ENCODE measurements around the gene TRIP12.

Gene TRIP12

DNA sequence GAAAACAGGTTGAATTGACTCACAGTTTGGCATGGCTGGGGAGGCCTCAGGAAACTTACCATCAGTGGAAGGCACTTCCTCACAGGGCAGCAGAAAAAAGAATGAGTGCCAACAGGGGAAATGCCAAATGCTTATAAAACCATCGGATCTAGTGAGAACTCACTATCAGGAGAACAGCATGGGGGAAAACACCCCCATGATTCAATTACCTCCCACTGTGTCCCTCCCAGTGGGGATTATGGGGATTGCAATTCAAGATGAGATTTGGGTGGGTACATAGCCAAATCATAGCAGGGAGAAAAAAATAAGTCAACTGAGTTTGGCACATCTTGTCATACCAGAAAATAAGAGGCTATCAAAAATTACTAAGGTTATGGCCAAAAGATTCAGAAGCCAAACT, 96.3 kb downstream of the TRIP12 start:
- Histone ChIP-seq H3K27ac (ENCODE audit: extremely low read depth, low read depth, low read length) (no peak overlapping the region), H3K4me1 (ENCODE audit: control insufficient read depth, insufficient read depth, low read length) (no peaks in the 10 kb centered on the region), H3K4me3 (ENCODE audit: low read depth, low read length) (no peak overlapping the region), H3K36me3 (ENCODE audit: control insufficient read depth in 2 of 2, insufficient read depth in 1 of 2, low read length in 2 of 2) (peaks cover 38 to 50% of the 10 kb centered on the region in 2 experiments), H3K9me3 (ENCODE audit: control insufficient read depth, insufficient read depth, low read depth, low read length) (no peaks in the 10 kb centered on the region)
- POLR2A ChIA-PET = no interaction called here
- CTCF ChIA-PET = no interaction called here
- TF ChIP-seq ZNF785 (tag by site-specific recombination; IDR thresholded peaks at IDR 0.05) (no peak), KLF17 (tag by site-specific recombination; IDR thresholded peaks at IDR 0.05) (no peak), ZSCAN16 (tag by site-specific recombination; IDR thresholded peaks at IDR 0.05) (no peak), ZNF248 (tag by site-specific recombination; IDR thresholded peaks at IDR 0.05) (no peak), ZNF140 (tag by site-specific recombination; IDR thresholded peaks at IDR 0.05) (no peak), ZNF2 (tag by site-specific recombination; IDR thresholded peaks at IDR 0.05) (no peak), ZNF792 (tag by site-specific recombination; IDR thresholded peaks at IDR 0.05) (no peak), KLF10 (tag by site-specific recombination; IDR thresholded peaks at IDR 0.05) (no peak), ZNF335 (tag by site-specific recombination; conservative IDR thresholded peaks at IDR 0.05) (no peak), TRIM28 (IDR thresholded peaks at IDR 0.05; ENCODE audit: borderline replicate concordance, low read length) (no peak)
- TF ChIP-seq, protein P1, sequence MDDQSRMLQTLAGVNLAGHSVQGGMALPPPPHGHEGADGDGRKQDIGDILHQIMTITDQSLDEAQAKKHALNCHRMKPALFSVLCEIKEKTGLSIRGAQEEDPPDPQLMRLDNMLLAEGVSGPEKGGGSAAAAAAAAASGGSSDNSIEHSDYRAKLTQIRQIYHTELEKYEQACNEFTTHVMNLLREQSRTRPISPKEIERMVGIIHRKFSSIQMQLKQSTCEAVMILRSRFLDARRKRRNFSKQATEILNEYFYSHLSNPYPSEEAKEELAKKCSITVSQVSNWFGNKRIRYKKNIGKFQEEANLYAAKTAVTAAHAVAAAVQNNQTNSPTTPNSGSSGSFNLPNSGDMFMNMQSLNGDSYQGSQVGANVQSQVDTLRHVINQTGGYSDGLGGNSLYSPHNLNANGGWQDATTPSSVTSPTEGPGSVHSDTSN (CRISPR knock-in tag; IDR thresholded peaks at IDR 0.05) = no peak
- TF ChIP-seq, protein P2, sequence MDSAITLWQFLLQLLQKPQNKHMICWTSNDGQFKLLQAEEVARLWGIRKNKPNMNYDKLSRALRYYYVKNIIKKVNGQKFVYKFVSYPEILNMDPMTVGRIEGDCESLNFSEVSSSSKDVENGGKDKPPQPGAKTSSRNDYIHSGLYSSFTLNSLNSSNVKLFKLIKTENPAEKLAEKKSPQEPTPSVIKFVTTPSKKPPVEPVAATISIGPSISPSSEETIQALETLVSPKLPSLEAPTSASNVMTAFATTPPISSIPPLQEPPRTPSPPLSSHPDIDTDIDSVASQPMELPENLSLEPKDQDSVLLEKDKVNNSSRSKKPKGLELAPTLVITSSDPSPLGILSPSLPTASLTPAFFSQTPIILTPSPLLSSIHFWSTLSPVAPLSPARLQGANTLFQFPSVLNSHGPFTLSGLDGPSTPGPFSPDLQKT (IDR thresholded peaks at IDR 0.05; ENCODE audit: borderline replicate concordance, low read depth, low read length) = no peak

- H3K36me3 ChIP-seq (ENCODE audit: control insufficient read depth in 2 of 2, insufficient read depth in 1 of 2, low read length in 2 of 2) = peaks cover 32 to 34% of the 10 kb centered on the region in 2 experiments
- H3K27ac ChIP-seq (ENCODE audit: extremely low read depth, low read depth, low read length) = no peak overlapping the region
Measured at GRCh38 chr2:229821316-229821715, 100.5 kb downstream of the TRIP12 start.

DNA sequence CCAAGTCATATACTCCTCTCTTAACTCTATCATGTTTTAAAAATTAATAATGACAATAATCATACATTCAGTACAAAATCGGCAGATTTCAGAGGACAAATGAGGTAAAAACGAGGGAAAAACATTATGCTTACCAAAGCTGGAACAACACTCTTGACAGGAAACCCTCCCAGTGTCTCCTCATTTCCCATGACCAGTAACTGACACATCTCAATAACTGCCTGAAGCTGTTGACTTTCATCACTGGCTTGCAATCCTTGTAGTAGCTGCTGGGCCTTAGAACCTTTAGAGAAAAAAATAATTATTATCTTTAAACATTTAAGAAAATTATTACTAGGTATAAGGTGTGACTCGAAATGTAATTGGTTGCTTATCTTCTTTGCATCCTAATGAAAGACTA, 103.6 kb downstream of the TRIP12 start:
- ChIA-PET POLR2A (no interaction called here), CTCF (interaction anchor here (1.4 to 1.5 kb wide), 2 partner anchors 12 to 17 kb away, joined by 4 to 5 read pairs; no protein-coding TSS in a partner anchor)
- Histone ChIP-seq H3K27ac (ENCODE audit: extremely low read depth, low read depth, low read length) (no peak overlapping the region), H3K9me3 (ENCODE audit: control insufficient read depth, insufficient read depth, low read depth, low read length) (no peaks in the 10 kb centered on the region), H3K4me1 (ENCODE audit: control insufficient read depth, insufficient read depth, low read length) (no peaks in the 10 kb centered on the region), H3K4me3 (ENCODE audit: low read depth, low read length) (no peak overlapping the region), H3K36me3 (ENCODE audit: control insufficient read depth in 2 of 2, insufficient read depth in 1 of 2, low read length in 2 of 2) (peaks cover 14 to 30% of the 10 kb centered on the region in 2 experiments)
- TF ChIP-seq, protein P3, sequence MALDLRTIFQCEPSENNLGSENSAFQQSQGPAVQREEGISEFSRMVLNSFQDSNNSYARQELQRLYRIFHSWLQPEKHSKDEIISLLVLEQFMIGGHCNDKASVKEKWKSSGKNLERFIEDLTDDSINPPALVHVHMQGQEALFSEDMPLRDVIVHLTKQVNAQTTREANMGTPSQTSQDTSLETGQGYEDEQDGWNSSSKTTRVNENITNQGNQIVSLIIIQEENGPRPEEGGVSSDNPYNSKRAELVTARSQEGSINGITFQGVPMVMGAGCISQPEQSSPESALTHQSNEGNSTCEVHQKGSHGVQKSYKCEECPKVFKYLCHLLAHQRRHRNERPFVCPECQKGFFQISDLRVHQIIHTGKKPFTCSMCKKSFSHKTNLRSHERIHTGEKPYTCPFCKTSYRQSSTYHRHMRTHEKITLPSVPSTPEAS (tag by site-specific recombination; IDR thresholded peaks at IDR 0.05) = no peak
- TF ChIP-seq TRIM28 (IDR thresholded peaks at IDR 0.05; ENCODE audit: borderline replicate concordance, low read length) = no peak
- no peak for TF ChIP-seq ZSCAN16 (tag by site-specific recombination; IDR thresholded peaks at IDR 0.05)
- TF ChIP-seq ZNF24 (tag by site-specific recombination; IDR thresholded peaks at IDR 0.05) = no peak
- no peak for TF ChIP-seq EGR2 (tag by site-specific recombination; IDR thresholded peaks at IDR 0.05; ENCODE audit: low read depth)
- no peak for TF ChIP-seq BCL6B (tag by site-specific recombination; IDR thresholded peaks at IDR 0.05)
- TF ChIP-seq ZNF394 (tag by site-specific recombination; IDR thresholded peaks at IDR 0.05; ENCODE audit: borderline replicate concordance) = no peak
- TF ChIP-seq ZNF26 (tag by site-specific recombination; IDR thresholded peaks at IDR 0.05) = no peak
- TF ChIP-seq ZNF16 (tag by site-specific recombination; IDR thresholded peaks at IDR 0.05; ENCODE audit: low read depth) = no peak

More at GRCh38 chr2:229821316-229821715, 100.5 kb downstream of the TRIP12 start:
- no peak overlapping the region for H3K4me3 ChIP-seq (ENCODE audit: low read depth, low read length)
- ChIA-PET POLR2A (interaction anchor here (0.6 kb wide), 1 partner anchor 100 kb away, joined by 4 read pairs; the partner anchor contains the start of gene TRIP12), CTCF (no interaction called here)
- H3K4me1 ChIP-seq (ENCODE audit: control insufficient read depth, insufficient read depth, low read length) = no peaks in the 10 kb centered on the region
- TF ChIP-seq ZNF24 (tag by site-specific recombination; IDR thresholded peaks at IDR 0.05) = no peak
- TF ChIP-seq, protein P4, sequence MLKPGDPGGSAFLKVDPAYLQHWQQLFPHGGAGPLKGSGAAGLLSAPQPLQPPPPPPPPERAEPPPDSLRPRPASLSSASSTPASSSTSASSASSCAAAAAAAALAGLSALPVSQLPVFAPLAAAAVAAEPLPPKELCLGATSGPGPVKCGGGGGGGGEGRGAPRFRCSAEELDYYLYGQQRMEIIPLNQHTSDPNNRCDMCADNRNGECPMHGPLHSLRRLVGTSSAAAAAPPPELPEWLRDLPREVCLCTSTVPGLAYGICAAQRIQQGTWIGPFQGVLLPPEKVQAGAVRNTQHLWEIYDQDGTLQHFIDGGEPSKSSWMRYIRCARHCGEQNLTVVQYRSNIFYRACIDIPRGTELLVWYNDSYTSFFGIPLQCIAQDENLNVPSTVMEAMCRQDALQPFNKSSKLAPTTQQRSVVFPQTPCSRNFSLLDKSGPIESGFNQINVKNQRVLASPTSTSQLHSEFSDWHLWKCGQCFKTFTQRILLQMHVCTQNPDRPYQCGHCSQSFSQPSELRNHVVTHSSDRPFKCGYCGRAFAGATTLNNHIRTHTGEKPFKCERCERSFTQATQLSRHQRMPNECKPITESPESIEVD (tag by site-specific recombination; IDR thresholded peaks at IDR 0.05) = peak; percentile 45; the same call in 1 of the 2 replicates
- H3K9me3 ChIP-seq (ENCODE audit: control insufficient read depth, insufficient read depth, low read depth, low read length) = no peaks in the 10 kb centered on the region
